HG02571 (cell line): ENCODE results near the gene OR2L3.
"Not testable (repeated sequence)": the region's sequence is repeated elsewhere in the genome, so short reads cannot be mapped to it uniquely, and the experiment has no call there.

Experiments used
- ATAC-seq: cut with Tn5 transposase; IDR thresholded peaks from one replicate; pipeline ENCODE4 v1.9.1; 2021; ENCODE audit warnings: mild to moderate bottlenecking, moderate library complexity; ENCODE audit not compliant: unreplicated experiment

OR2L3 gene, protein sequence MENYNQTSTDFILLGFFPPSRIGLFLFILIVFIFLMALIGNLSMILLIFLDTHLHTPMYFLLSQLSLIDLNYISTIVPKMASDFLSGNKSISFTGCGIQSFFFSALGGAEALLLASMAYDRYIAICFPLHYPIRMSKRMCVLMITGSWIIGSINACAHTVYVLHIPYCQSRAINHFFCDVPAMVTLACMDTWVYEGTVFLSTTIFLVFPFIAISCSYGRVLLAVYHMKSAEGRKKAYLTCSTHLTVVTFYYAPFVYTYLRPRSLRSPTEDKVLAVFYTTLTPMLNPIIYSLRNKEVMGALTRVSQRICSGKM

DNA sequence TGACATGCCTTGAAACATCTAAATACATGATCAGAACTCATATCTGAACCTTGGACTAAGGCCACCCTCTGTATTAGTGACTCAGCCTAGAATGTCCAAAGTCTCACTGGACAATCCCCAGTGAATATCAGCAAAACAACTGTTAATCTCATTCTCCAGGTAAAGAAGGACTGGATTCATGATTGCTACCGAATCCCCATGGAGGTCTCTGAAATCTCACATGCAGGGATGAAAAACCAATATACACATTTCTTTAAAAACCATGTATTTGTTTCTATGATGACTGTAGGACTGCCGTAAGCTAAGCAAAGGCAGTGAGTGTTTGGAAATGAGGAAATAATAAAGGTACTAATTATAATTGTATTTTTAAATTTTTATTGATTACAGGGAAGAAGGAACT is at the start of gene OR2L3:
TSS of gene OR2L3 (plus strand) at position 301 of the 400 bp plus-strand sequence. CDS start 13,846 bp downstream, outside the sequence.
- no peak for ATAC-seq

DNA sequence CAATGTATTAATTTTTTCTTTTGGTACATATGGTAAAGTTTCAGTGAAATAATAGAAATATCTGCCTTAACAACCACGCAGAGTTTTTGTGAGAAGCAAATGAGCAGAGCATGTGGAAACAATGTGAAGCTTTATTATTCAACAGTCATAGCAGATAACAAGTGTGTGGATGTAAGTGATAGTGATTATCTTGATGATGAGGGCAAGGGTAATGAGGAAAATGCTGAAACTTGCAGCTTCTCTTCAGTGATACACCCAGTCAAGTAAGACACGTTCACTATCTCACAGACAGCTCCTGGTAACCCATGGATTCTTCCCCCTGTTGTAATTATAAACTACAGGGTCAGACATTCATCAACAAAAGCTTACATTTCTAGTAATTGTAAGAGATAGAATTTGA is 47.8 kb upstream of the OR2L3 start:
- no peak for ATAC-seq

DNA sequence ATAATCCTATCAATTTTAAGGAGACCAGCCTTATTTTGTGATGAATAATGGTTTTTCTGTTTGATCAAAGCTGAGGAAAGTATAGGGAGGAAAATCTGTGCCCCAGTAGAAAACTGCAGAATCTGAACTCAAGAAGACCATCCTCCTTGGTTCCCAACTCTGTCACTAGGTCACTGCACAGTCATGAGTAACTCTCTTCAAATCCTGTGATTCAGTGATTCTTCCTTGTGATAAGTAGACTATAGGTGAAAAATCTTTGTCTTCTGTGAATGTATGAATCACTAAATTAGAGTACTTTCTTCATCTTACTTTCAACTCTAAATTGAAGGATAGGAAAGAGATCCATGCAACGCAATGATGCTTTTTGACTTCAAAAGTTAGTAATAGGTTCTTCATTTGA is 46.5 kb upstream of the OR2L3 start:
- ATAC-seq = no peak

DNA sequence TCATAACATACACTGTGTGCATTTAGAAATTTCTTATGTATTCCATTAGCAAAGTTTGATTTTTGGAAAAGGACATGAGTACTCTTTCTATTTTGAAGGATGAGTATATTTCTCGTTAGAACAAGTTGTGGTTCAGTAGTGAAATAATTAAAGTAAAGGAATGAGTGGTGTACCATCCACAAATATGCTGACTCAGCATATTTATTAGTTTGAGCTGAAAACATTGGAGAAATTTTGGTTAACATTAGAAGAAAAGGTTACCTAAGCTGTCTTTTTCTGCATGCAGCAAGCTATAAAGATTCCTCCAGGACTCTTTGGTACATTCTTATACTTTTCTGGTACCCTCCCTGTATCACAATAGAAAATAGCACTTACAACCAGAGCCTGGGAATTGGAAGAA is 38.9 kb upstream of the OR2L3 start:
- no peak for ATAC-seq

DNA sequence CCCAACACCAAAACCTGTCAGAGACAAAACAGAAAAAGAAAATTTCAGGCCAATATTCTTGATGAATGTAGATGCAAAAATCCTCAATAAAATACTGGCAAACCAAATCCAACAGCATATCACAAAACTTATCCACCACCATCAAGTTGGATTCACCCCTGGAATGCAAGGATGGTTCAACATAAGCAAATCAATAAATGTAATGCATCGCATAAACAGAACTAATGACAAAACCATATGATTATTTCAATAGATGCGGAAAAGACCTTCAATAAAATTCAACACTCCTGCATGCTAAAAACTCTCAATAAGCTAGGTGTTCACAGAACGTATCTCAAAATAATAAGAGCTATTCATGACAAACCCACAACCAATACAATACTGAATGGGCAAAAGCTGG is 37.0 kb upstream of the OR2L3 start:
- ATAC-seq = no peak

DNA sequence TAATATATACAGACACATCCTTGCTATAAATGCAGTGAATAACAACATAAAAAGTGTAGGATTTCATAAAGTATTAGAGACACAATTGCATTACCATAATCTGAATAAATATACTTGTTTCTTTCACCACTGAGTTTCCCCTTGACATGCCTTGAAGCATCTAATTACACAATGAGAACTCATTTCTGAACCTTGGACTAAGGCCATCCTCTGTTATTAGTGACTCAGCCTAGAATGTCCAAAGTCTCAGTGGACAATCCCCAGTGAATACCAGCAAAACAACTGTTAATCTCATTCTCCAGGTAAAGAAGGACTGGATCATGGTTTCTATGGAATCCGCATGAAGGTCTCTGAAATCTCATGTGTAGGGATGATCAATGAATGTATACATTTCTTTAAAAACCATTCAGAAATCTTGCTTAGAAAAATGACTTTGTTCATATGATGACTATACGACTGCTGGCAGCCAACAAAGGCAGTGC is 33.4 kb upstream of the OR2L3 start, which contains the start of gene OR2L5:
TSS of gene OR2L5 (plus strand) at position 432 of the 482 bp plus-strand sequence. CDS start 8,288 bp downstream, outside the sequence.
- ATAC-seq = no peak

DNA sequence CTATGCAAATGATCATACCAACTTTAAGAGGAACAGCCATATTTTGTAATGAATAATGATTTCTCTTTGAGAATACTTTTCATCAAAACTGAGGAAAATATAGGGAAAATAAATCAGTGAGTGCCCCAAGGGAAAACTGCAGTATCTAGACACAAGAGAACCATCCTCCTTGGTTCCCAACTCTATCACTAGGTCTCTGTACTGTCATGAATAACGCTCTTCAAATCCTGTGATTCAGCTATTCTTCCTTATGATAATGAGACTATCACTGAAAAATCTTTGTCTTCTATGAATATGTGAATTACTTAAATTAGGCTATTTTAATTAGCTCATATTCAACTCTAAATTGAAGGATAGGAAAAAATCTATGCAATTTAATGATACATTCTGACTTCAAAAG is 30.8 kb upstream of the OR2L3 start:
- no peak for ATAC-seq

DNA sequence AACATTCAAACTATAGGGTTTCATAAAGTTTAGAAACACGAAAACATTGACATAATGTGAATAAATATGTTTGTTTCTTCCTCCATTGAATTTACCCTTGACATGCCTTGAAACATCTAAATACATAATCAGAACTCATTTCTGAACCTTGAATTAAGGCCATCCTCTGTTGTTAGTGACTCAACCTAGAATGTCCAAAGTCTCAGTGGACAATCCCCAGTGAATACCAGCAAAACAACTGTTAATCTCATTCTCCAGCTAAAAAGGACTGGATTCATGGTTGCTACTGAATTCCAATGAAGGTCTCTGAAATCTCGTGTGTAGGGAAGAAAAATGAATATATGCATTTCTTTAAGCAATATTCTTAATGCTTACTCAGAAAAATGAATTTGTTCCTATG is 16.9 kb upstream of the OR2L3 start, which contains the start of gene OR2L2:
TSS of gene OR2L2 (plus strand) at position 301 of the 400 bp plus-strand sequence. CDS start 8,198 bp downstream, outside the sequence.
- no peak for ATAC-seq

DNA sequence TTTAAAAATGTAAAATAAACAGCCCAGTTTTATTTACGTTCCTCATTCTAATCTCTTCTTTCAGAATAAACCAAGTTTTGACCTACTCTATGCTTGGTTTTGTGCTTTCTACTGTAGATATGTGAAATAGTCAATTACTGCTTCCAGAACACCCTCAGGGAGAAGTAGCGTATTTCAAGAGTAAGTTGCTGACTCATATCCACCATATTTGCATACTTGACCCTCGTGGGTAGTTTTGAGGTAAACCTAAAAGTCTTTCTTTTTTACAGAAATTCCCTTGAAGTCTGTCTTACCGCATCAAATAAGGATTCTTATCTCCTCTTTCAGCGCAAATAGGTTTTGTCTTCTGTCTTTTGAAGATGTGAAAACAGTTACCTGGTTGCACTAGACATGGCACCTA is 1.4 kb upstream of the OR2L3 start:
- ATAC-seq = no peak

DNA sequence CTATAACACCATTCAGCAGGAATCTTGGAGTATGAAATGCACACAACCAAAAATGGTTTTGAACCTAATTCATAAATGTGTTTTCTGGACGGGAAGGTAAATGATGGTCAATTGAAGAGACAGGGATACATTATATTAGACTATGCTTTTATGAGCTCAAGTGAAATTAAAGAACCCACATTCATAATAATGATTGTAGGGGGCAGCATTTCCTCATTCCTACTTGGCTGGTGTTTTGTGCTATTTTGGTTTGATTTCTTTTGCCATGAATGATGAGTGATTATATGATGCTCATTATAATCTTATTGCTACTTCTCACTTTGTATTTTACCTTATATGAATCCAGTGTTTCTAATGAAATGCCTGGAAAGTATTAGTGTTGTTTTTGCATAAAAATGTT is 372 bp downstream of the OR2L3 start:
- ATAC-seq = no peak

DNA sequence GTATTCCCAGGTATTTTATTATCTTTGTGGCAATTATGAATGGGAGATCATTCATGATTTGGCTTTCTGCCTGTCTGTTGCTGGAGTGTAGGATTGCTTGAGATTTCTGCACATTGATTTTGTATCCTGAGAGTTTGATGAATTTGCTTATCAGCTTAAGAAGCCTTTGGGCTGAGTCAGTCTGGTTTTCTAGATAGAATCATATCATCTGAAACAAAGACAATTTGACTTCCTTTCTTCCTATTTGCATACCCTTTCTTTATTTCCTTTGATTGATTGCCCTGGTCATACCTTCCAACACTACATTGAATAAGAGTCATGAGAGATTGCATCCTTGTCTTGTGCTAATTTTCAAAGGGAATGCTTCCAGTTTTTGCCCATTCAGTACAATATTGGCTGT is 8.0 kb downstream of the OR2L3 start:
- ATAC-seq = no peak

DNA sequence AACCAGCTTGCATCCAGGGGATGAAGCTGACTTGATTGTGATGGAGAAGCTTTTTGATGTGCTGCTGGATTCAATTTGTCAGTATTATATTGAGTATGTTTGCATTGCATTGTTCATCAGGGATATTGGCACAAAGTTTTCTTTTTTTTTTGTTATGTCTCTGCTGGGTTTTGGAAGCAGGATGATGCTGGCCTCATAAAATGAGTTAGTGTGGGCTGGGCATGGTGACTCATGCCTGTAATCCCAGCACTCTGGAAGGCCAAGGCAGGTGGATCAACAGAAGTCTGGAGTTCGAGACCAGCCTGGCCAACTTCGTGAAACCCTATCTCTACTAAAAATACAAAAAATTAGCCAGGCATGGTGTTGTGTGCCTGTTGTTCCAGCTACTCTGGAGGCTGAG is 8.6 kb downstream of the OR2L3 start:
- no peak for ATAC-seq

DNA sequence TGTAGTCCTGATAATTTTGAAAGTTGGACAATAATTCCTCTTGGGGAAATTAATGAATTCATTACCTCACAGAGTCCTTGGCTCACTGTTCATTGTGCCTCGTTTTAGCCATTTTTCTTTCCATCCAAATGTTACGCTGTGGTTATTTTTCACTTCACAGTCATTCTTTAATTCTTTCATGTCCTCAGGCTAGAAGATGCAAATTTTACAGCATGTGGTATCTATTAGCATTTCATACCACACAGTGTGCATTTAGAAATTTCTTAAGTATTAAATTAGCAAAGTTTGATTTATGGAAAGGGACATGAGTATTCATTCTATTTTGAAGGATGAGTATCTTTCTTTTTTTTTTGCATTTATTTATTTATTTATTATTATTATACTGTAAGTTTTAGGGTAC is 18.4 kb downstream of the OR2L3 start:
- ATAC-seq = no peak

DNA sequence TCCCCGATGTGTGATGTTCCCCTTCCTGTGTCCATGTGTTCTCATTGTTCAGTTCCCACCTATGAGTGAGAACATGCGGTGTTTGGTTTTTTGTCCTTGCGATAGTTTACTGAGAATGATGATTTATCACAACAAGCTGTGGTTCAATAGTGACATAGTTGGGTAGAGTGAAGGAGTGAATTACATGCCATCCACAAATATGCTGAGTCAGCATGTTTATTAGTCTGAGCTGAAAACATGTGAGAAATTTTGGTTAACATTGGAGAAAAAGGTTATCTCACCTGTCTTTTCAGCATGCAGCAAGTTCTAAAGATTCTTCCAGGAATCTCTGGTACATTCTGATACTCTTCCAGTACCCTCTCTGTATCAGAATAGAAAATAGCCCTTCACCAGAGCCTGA is 19.0 kb downstream of the OR2L3 start:
- no peak for ATAC-seq

DNA sequence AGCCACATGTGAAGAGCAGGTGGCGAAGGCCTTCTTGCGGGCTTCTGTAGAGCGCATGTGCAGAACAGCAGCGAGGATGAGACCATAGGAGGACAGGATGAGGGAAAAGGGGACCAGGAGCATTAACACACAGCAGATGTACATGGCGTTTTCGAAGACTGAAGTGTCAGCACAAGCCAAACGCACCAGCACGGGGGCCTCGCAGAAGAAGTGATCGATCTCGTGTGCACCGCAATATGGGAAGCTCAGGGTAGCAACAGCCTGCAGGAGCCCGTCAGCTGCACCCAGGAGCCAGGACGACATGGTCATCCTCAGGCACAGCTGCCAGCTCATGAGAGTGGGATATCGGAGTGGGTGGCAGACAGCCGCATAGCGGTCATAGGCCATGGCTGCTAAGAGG is 37.2 kb downstream of the OR2L3 start:
- not testable (repeated sequence) for ATAC-seq

DNA sequence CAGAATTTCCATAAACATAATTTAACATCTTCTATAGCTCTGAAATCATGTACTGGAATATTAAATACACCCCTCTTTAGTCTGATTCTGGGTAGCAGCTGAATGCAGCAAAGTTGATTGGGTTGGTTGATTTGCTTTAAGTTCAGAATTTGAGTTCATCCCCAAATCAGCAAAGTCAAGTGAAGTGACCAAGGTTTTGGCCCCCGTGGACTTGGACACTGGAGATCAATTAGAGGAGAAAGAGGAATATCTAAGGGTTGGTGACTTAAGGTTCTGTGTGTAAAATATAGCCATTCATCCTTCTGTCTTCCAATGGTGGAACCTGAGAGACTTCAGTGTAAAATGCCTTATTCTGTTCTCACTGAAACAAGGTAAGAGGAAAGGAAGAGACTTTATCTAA is 48.2 kb downstream of the OR2L3 start, which contains the start of gene OR2L13:
TSS of gene OR2L13 (plus strand) at position 301 of the 400 bp plus-strand sequence. CDS start 4,192 bp downstream, outside the sequence.
- no peak for ATAC-seq

DNA sequence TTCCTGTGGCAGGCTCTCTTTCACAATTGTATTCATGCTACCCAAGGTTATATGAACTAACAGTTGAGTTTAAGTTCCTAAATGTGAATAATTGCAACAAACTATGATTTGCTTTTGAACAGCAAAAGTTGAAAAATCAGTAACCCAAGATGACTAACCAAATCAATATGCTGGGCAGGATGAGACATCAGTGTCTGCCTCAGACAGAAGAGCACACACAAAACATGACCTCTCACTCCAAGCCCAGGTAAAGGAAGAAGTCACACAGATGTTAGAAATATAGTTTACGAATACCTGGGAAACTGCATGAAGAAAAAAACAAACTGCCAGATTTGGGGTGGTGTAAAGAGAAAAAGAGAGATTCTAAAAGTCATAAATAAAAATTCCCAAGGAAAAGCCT is 51.9 kb downstream of the OR2L3 start:
- no peak for ATAC-seq

DNA sequence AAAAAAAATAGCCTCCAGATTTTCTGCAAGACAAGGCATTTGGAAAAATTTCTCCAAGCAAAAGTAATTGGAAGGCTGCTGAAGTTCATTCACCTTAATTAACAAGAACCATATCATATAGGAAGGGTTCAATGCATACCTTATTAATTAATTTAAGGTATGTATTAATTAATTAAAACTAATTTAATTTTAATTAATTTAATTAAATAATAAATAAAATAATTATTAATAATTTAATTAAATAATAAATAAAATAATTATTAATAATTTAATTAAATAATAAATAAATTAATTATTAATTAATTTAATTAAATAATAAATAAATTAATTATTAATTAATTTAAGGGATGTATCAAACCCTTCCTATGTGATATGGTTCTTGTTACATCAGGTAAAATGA is 56.2 kb downstream of the OR2L3 start:
- no peak for ATAC-seq

DNA sequence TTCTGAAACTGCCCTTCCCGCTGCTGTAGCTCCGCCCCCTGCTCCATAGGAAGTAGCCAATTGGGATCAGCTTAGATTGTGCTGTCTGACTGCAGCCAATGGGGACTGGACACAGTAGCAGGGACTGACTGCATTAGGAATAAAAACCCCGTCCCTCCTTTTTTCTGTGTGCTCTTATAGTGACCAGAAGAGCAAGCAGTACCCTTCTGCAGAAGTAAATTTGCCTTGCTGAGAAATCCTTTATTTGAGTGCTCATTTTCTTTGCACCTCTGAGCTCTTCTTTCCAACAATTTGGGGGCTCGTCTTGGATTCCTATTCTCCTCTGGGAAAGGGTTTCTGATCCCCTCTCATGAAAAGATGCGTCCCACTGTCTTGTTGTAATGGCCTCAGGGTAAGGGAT is 64.5 kb downstream of the OR2L3 start:
- ATAC-seq = no peak
